ENCODE data around the gene TBX2. TPM values are rescaled to one million over a fixed set of nuclear protein-coding genes. Genes with fewer than 3 reads are reported as not detected.

TBX2 gene
- total and polyA plus RNA-seq, 2 of the 4 experiments (the other 2 are of a cell fraction): 20.1 to 64.1 TPM

DNA sequence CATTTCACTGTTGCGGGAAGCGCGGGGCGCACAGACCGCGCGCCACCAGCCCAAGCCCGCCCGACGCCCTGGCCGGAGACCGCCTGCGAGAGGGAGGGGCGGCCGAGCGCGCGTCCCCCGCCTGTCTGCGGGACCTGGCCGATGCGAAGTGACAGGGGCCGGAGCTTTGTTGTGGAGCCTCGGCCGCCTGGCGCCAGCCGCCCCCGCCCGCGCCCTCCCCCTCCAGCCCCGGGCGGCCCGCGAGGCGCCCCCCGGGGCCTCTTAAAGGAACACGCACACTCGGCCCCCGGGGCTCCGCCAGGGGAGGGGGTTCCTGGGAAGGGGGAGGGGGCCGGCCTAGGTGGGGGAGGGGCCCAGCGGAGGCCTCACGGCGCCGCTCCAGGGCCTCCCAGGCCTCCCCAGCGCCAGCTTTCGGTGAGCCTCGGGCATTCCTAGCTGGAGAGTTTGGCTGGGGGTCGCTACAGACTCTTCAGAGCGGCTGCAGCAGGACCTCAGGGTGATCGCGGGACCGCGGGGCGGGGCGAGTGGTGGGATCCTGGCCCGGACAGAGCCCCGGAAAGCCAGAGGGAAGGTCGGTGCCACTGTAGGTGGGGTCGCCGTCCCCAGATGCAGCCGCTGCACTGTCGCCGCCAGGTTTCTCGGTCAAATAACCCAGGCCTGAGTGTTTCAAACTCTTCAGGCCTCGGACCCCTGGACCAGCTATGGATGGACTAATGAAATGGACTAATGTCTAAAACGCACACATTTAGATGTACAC, 2.4 kb upstream of the TBX2 start (continued):
- TF ChIP-seq, protein P1, sequence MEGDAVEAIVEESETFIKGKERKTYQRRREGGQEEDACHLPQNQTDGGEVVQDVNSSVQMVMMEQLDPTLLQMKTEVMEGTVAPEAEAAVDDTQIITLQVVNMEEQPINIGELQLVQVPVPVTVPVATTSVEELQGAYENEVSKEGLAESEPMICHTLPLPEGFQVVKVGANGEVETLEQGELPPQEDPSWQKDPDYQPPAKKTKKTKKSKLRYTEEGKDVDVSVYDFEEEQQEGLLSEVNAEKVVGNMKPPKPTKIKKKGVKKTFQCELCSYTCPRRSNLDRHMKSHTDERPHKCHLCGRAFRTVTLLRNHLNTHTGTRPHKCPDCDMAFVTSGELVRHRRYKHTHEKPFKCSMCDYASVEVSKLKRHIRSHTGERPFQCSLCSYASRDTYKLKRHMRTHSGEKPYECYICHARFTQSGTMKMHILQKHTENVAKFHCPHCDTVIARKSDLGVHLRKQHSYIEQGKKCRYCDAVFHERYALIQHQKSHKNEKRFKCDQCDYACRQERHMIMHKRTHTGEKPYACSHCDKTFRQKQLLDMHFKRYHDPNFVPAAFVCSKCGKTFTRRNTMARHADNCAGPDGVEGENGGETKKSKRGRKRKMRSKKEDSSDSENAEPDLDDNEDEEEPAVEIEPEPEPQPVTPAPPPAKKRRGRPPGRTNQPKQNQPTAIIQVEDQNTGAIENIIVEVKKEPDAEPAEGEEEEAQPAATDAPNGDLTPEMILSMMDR (conservative IDR thresholded peaks at IDR 0.05; ENCODE audit: low read depth, low read length): peak; percentile 36; the same call in 1 of the 2 replicates
- no peak for TF ChIP-seq FOS (IDR thresholded peaks at IDR 0.05; ENCODE audit: low read depth, low read length)
